GM18520 (cell line): ENCODE measurements around the gene OSBPL3.

ENCODE experiments used
- ATAC-seq: cut with Tn5 transposase; IDR thresholded peaks from one replicate; pipeline ENCODE4 v1.9.1; 2021; ENCODE audit not compliant: unreplicated experiment

Gene OSBPL3

GRCh38 chr7:24980534-24981170, 674 bp upstream of the OSBPL3 start:
- peak; percentile 2 for ATAC-seq

GRCh38 chr7:24979470-24979862, 512 bp downstream of the OSBPL3 start:
- ATAC-seq = peak; percentile 33

- ATAC-seq = no peak
These were observed 1.0 kb downstream of the OSBPL3 start for GRCh38 chr7:24978843-24979469.

- ATAC-seq = no peak
These were observed 4.2 kb downstream of the OSBPL3 start for GRCh38 chr7:24975644-24976260.

- ATAC-seq = no peak
These were observed 4.8 kb downstream of the OSBPL3 start for GRCh38 chr7:24975172-24975571.

GRCh38 chr7:24974026-24974832, 5.7 kb downstream of the OSBPL3 start:
- ATAC-seq = no peak

- no peak for ATAC-seq
These were observed 7.0 kb downstream of the OSBPL3 start for GRCh38 chr7:24972991-24973390.

GRCh38 chr7:24972166-24972477, 7.9 kb downstream of the OSBPL3 start:
- no peak for ATAC-seq

GRCh38 chr7:24971333-24972165, 8.4 kb downstream of the OSBPL3 start:
- ATAC-seq = no peak

GRCh38 chr7:24970676-24971075, 9.3 kb downstream of the OSBPL3 start:
- ATAC-seq = no peak

- ATAC-seq = no peak
These were observed 11.8 kb downstream of the OSBPL3 start for GRCh38 chr7:24968165-24968564.

GRCh38 chr7:24967696-24968095, 12.3 kb downstream of the OSBPL3 start:
- ATAC-seq = no peak

GRCh38 chr7:24966802-24967201, 13.2 kb downstream of the OSBPL3 start:
- no peak for ATAC-seq

GRCh38 chr7:24965831-24966708, 13.9 kb downstream of the OSBPL3 start:
- peak; percentile 63 for ATAC-seq

GRCh38 chr7:24964191-24964590, 15.8 kb downstream of the OSBPL3 start:
- ATAC-seq = no peak

GRCh38 chr7:24963218-24963617, 16.8 kb downstream of the OSBPL3 start:
- ATAC-seq = peak; percentile 28

- ATAC-seq = no peak
These were observed 17.5 kb downstream of the OSBPL3 start for GRCh38 chr7:24962418-24962962.

GRCh38 chr7:24959735-24960485, 20.1 kb downstream of the OSBPL3 start:
- ATAC-seq = no peak

- no peak for ATAC-seq
These were observed 21.6 kb downstream of the OSBPL3 start for GRCh38 chr7:24958399-24958798.
